Stimulated activated CD4-positive, alpha-beta T cell treated with anti-CD3 and anti-CD28 coated beads, Interleukin-2, amount 100 ng/mL, for 24 hours (primary cell): ENCODE results near the gene SURF6.
"Not testable (repeated sequence)": the region's sequence is repeated elsewhere in the genome, so short reads cannot be mapped to it uniquely, and the experiment has no call there.

Experiments
- DNase-seq, 2 donors: peaks; one replicate each; pipeline ENCODE4 v3.0.0-alpha.2; 2020

The SURF6 gene

DNA sequence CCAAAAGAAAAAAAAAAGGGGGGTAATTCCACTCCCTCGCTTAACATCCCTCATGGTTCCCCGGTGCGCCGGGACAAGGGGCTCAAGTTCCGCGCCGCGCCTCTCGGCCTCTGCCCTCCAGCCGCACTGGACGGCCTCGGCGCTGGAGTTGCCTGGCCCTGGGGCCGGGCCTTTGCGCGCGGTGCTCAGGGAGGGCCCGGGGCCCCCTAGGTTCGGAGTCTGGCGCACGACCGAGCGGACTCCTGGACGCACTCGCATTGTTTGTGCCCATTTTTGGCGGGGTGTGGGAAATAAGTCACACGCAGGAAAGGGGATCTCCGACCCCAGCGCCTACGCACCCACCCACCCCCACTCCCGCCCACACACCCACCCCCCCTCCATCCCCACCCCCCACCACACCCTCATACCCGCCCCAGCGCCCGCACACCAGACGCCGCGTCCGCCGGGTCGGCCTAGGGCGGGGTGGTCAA, 11.6 kb upstream of the SURF6 start:
- DNase-seq: no peak

DNA sequence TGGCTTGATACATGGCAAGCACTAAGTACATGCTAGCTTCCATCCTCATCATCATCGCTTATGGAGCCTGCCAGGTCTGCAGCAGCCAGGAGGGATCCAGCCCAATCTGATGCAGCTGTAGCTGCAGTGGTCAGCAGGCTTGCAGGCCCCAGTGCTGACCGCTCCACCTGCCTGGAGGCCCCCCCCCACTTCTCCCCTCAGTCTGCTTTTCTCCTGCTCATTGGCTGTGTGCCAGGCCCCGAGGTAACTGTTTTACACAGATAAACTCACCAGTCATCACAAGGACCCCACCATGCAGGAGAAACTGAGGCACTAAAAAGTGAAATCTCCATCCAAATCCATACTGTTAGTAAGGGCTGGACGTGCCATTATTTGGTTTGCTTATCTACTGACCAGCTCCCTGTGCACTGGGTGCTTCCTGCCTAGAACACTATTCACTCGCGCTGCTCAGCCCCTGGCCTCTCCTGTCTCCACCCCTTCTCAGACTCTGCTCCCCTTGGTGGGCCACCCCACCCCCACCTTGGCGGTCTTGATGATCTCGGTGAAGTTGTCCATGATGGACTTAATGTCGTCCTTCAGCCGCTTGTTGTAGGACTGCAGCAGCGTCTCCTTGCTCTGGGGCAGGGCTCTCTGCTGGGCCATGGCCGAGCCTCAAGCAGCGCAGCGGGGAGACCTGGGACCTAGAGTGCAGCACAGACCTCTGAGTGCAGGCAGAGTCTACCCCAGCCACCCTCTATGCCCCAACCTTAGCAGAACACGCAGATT, 10.2 kb upstream of the SURF6 start:
- no peak for DNase-seq

DNA sequence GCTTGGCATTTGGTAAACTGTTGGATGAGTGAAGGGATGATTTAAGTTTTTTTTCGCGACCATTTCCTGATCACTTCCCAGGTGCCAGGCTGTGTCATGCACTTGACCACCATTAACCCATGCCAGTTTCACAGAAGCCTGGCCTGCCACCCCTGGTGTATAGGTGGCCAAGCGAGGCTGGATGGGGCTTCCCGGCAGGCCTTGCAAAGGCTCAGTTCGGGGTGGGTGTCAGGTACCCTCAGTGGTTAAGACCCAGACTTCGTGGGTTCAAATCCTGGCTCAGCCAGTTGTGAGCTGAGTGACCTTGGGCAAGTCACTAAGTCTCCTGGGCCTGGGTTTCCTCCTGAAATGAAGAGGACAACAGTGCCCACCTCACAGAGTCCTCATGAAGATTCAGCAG, 9.6 kb upstream of the SURF6 start:
- DNase-seq: no peak

GRCh38 chr9:133344979-133345378, 9.0 kb upstream of the SURF6 start:
- no peak for DNase-seq

DNA sequence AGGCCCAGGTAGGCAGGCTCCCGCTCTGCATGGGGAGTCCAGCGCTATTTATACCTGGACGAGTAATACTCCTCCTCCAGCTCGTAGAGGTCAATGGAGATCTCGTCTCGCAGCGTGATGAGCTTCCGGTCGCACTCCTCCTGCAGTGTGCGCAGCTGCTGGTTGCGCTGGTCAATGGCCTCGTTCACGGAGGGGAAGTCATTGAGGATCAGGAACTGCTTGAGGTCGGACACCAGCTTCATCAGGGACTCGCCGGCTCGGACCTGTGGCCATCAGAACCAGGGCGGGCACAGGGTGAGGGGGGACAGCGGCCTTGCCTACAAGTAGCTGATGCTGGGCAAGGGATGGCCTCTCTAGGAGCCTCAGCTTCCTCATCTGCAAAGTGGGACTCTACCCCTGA, 8.1 kb upstream of the SURF6 start:
- no peak for DNase-seq

GRCh38 chr9:133342570-133342969, 6.6 kb upstream of the SURF6 start:
- no peak for DNase-seq

- no peak for DNase-seq
Measured at GRCh38 chr9:133342069-133342406, 6.0 kb upstream of the SURF6 start.

GRCh38 chr9:133341369-133342068, 5.5 kb upstream of the SURF6 start:
- DNase-seq: no peak

DNA sequence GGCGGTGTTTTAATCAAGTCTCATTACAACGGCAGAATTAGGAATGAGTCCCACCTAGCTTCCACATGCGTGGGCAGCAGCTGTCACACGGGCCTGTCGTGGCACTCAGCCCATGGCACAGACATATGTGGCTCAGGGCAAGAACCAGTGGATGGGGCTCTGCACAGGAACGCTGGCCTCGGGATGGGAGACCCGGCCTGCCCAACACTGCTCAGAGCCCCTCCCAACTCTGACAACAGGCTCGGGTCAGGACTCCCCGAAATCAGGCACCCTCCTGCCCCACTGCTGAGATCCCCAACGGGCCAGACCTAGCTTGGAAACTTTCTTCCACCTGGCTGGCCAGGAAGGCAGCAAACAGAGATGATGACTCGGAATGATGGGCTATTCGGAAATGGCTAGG, 4.9 kb upstream of the SURF6 start:
- peak in 1 of 2 donors; percentile 16 for DNase-seq

DNA sequence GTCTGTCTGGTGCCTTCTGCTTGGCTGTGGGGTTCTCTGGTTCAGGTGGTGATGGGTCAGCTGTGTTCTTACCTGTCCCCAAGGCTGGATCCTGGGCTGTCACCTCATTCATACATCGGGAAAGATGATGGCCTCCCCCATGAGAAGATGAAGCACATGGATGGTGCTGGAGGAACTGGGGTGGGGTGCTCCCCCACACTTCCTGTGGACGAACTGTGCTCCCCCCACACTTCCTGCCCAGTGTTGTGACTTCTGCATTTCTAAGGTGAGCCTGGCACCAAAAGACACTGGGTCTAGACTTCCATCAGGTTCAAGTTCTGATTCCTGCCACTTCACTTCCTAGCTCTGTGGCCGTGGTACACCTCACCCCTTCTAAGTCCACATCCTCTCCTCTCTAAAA, 4.3 kb upstream of the SURF6 start:
- DNase-seq: no peak

DNA sequence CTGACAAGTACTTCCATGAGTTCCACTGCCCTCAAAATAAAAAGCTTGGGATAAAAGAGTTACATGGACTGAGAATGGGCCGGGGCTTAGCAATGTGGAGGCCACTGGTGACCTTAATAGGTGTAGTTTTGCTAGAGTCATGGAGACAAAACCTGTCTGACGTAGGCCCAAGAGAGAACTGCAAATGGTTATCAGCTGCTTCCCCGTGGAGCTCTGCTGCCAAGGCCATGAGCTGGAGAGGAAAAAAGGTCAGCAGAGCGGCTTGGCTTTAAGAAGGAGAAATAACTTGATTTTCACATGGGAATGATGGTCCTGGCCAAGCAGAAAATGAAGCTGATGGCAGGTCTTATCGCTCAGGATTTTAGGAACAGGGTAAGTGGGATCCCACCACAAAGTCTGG, 3.7 kb upstream of the SURF6 start:
- no peak for DNase-seq

DNA sequence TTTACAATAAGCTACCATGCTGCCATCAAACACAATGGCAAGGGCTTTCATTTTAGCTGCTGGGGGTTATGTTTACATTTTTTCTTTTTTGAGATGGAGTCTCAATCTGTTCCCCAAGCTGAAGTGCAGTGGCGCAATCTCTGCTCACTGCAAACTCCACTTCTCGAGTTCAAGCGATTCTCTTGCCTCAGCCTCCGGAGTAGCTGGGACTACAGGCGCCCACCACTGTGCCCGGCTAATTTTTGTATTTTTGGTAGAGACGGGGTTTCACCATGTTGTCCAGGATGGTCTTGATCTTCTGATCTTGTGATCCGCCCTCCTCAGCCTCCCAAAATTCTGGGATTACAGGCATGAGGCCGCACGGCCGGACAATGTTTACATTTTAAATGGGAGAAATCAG, 1.1 kb downstream of the SURF6 start:
- not testable (repeated sequence) for DNase-seq

- DNase-seq: no peak
Measured at GRCh38 chr9:133334161-133334560, 1.8 kb downstream of the SURF6 start.

- no peak for DNase-seq
Measured at GRCh38 chr9:133333566-133333965, 2.4 kb downstream of the SURF6 start.

GRCh38 chr9:133333011-133333410, 3.0 kb downstream of the SURF6 start:
- no peak for DNase-seq

GRCh38 chr9:133332381-133332730, 3.6 kb downstream of the SURF6 start:
- no peak for DNase-seq

GRCh38 chr9:133331641-133332380, 4.2 kb downstream of the SURF6 start:
- no peak for DNase-seq

DNA sequence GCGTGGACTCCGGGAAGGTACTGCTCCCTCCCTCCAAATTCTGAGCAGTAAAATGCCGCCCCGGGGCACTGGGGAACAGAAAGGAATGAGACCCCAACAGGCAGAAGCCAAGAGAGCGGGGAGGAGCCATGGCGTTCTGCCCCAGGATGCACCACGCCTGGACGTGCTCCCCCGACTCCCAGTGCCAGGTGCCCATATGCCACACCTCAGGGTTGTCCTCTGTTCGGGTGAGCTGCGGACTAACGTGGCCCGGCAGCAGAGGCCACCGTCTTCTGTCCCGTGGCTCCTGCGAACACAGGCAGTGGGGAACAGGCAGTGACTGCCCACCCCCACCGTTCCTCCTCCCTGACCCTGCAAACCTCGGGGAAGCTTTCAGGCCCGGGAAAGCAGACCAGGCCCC, 4.8 kb downstream of the SURF6 start:
- DNase-seq: no peak

DNA sequence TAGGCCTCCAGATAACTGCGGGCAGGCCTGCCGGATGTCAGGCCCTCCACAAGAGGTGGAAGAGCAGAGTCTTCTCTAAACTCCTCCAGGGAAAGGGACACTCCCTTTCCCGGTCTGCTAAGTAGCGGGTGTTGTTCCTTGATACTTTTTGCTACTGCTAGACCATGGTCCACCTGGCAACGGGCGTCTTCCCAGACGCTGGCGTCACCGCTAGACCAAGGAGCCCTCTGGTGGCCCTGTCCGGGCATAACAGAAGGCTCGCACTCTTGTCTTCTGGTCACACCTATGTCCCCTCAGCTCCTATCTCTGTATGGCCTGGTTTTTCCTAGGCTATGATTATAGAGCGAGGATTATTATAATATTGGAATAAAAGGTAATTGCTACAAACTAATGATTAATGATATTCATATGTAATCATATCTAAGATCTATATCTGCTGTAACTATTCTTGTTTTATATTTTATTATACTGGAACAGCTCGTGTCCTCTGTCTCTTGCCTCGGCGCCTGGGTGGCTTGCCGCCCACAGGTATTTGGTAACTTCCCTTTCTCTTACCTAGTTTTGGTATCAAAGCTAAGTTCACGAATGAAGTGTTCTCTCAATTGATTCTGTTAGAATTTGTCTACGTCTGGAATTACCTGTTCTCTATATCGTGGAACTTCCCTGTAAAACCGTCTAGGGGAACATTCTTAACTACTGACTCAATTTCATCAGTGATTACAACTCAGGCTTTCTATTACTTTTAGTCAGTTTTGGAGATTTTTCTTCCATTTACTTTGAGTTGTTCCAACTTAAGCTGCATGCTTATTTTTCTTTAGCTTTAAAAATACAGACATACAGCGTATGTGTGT, 6.5 kb downstream of the SURF6 start:
- not testable (repeated sequence) for DNase-seq

- no peak for DNase-seq
Measured at GRCh38 chr9:133327834-133328484, 8.0 kb downstream of the SURF6 start.

DNA sequence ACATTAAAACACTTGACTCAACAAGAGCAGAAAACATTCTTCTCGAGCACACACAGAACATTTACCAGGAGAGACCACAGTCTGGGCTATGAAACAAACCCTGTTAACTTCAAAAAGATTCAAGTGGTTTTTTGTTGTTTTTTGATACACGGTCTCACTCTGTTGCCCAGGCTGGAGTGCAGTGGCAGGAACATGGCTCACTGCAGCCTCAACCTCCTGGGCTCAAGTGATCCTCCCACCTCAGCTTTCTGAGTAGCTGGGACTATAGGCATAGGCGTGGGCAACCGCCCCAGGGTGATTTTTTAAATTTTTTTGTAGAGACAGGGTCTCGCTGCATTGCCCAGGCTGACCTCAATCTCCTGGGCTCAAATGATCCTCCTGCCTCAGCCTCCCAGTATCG, 9.0 kb downstream of the SURF6 start:
- DNase-seq: not testable (repeated sequence)

DNA sequence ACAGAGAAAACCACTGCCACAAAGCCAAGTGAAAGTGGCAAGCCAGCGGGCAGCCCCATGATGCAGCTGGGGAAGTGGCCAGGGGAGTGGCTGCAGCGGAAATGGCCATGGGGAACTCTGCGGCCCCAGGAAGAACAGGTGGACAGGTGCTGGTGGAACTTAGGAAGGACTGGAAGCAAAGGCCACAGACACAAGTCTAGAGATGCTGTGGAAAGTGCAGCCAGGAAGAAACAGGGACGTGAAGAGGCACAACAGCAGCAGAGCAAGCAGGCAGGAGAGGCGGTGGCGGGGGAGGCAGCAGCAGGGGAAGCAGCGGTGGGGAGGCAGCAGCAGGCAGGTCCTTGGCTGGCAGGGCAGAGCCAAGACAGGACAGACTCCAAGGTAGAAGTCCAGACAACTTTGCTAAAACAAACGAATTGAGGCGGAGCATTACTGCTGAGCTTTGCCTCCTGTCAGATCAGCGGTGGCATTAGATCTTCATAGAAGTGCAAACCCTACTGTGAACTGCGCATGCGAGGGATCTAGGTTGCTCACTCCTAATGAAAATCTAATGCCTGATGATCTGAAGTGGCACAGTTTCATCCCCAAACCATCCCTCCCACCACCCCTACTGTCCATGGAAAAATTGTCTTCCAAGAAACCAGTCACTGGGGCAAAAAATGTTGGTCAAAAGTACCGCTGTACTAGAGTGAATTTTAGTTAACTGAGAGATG, 11.8 kb downstream of the SURF6 start:
- DNase-seq: no peak
